ENCODE measurements around the gene ADAMTS12.

DNA sequence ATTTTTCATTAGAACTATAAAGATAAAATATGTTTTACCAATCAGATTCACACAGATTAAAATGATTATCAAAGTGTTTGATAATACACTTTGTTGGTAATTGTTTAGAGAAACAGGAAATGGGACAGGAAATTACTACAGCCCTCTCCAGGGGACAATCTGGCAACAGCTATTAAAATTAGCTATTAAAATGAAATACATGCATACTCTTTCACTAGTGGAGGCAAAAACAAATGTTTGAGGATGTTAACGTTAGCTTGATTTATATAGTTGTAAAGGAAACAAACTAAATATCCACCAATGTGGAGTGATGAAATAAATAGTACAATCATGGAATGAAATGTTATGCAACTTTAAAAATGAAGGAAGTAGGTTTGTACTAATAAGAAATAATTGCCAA, 397.3 kb downstream of the ADAMTS12 start:
- TF ChIP-seq LARP7 (IDR thresholded peaks at IDR 0.05) (no peak), GATAD2A (IDR thresholded peaks at IDR 0.05) (no peak), FOXJ3 (CRISPR knock-in tag; IDR thresholded peaks at IDR 0.05) (no peak)
